IPS DF 6.9 (cell line): ENCODE measurements around the gene ASPG.
A peak's percentile ranks its signal among the peaks of the same experiment; 100 is the strongest.

Source experiments
- DNase-seq: peaks from one replicate; pipeline ENCODE4 v3.0.0-alpha.2; 2013; ENCODE audit warnings: low read depth, low spot score
- H3K27ac ChIP-seq: one replicate; pipeline ENCODE4 v1.5.1; 2013; ENCODE audit warnings: low read length, control low read depth
- H3K27me3 ChIP-seq: 2 replicates; pipeline ENCODE4 v1.6.1; 2013; ENCODE audit warnings: mild to moderate bottlenecking, low read length; ENCODE audit not compliant: control insufficient read depth, insufficient read depth
- H3K36me3 ChIP-seq: 2 replicates; pipeline ENCODE4 v1.6.1; 2013; ENCODE audit warnings: low read length; ENCODE audit not compliant: control insufficient read depth, insufficient read depth
- H3K4me1 ChIP-seq: 2 replicates; pipeline ENCODE4 v1.6.1; 2013; ENCODE audit warnings: low read length; ENCODE audit not compliant: control insufficient read depth, insufficient read depth
- H3K4me3 ChIP-seq: 2 replicates; pipeline ENCODE4 v1.5.1; 2013; ENCODE audit warnings: mild to moderate bottlenecking, low read length
- H3K9me3 ChIP-seq: 2 replicates; pipeline ENCODE4 v1.6.1; 2013; ENCODE audit warnings: low read length, inconsistent platforms; ENCODE audit not compliant: control insufficient read depth, insufficient read depth
- WGBS: extraction: QIAGEN DNeasy Blood & Tissue Kit; methylation state at CpG from one replicate; pipeline ENCODE4 v1.1.7; 2013; ENCODE audit warnings: mixed read lengths, missing lambda C conversion rate; ENCODE audit not compliant: insufficient read length, insufficient coverage; 5-methylcytosine and 5-hydroxymethylcytosine counted together

Gene ASPG

DNA sequence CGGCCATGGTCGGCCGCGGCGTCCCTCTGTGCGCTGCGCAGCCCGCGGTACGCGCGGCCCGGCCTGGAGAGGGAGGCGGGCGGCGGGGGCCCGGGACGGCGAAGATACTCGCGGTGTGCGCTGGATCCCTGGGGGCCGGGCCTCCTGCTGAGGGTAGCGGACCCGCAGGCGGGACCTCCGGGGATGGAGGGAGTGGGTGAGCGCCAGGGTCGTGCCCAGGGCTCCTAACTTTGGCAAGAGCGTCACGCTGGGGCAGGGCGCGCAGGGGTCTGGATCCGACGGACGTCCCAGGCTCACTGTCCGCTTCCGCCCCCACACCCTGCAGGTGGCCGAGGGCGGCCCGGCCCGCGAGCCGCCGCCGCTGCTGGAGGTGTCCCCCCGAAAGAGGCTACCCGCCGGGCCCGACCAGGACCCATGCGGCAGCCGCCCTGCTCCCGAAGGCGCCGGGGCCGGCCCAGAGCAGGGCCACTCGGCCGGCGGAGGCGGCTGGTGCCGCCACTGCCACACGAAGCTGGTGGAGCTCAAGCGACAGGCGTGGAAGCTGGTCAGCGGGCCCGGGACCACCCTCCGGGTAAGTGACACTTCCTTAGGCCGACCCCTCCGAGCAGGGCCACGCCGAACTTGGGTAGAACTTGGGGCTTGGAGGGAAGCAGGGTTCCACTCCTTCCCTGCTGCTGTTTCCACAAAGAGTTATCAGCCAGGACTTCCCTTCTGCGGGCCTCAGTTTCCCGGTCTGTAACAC is 53.4 kb downstream of the ASPG start:
- peaks cover 13% of the 10 kb centered on the region for H3K4me1 ChIP-seq
- H3K36me3 ChIP-seq: no peaks in the 10 kb centered on the region
- H3K9me3 ChIP-seq: no peaks in the 10 kb centered on the region
- DNase-seq: no peak
- no CpG with 5 or more reads among the region's 73 CpGs for WGBS
- H3K4me3 ChIP-seq: peak overlapping the region; percentile 68
- no peak overlapping the region for H3K27ac ChIP-seq
- peaks cover 20% of the 10 kb centered on the region for H3K27me3 ChIP-seq

DNA sequence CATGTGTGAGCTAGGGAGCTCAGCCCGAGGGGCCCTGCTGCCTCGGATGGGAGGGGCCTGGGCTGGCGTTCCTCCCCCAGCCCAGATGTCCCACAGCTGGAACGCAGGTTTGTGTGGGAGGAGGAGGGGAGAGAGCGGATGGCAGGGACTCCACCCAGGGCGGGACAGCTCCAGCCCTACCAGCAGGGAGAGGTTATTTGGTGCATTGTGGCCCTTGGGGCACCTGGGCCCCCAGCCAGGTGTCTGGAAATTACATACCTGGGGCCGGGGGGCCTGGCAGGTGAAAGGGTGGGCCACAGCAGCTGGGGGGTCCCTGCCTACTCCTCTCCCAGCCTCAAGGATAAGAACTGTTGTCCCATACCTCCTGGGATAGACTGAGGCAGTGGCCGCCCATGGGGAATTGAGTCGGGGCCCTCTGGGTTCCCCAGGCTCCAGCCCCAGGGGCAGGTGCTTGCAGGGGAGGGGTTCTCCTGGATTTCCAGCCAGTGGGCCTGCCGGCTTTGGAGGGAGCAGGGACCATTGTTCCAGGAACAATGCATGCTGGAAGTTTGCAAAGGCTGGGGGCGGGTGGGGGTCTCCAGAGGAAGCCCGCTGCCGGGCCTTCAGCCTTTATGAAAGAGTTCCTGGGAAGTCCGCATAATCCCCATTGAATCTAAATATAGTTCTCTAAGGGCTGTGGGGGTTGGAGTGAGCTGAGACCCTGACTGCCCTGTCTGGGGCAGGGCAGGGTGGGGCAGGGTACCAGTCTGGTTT is 54.1 kb downstream of the ASPG start:
- H3K27me3 ChIP-seq: peaks cover 20% of the 10 kb centered on the region
- H3K36me3 ChIP-seq: no peaks in the 10 kb centered on the region
- no CpG with 5 or more reads among the region's 14 CpGs for WGBS
- H3K9me3 ChIP-seq: no peaks in the 10 kb centered on the region
- H3K4me3 ChIP-seq: peak overlapping the region; percentile 68; the same call in 1 of the 2 replicates
- H3K27ac ChIP-seq: no peak overlapping the region
- DNase-seq: no peak
- peaks cover 13% of the 10 kb centered on the region for H3K4me1 ChIP-seq

DNA sequence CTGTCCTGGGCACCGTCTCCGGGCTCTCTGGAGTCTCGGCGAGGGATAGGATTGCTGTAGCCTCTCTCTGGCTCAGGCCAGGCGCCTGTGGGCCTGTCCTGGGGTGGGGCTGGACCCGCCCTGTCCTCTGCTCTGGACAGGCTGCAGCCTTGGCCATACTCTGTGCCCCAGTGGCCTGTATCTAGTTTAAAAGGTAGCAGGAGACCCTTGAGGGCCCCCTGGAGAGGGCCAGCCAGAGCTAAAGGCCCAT is 54.6 kb downstream of the ASPG start:
- WGBS: no CpG with 5 or more reads among the region's 6 CpGs
- Histone ChIP-seq H3K4me3 (no peak overlapping the region), H3K4me1 (peaks cover 12% of the 10 kb centered on the region)

DNA sequence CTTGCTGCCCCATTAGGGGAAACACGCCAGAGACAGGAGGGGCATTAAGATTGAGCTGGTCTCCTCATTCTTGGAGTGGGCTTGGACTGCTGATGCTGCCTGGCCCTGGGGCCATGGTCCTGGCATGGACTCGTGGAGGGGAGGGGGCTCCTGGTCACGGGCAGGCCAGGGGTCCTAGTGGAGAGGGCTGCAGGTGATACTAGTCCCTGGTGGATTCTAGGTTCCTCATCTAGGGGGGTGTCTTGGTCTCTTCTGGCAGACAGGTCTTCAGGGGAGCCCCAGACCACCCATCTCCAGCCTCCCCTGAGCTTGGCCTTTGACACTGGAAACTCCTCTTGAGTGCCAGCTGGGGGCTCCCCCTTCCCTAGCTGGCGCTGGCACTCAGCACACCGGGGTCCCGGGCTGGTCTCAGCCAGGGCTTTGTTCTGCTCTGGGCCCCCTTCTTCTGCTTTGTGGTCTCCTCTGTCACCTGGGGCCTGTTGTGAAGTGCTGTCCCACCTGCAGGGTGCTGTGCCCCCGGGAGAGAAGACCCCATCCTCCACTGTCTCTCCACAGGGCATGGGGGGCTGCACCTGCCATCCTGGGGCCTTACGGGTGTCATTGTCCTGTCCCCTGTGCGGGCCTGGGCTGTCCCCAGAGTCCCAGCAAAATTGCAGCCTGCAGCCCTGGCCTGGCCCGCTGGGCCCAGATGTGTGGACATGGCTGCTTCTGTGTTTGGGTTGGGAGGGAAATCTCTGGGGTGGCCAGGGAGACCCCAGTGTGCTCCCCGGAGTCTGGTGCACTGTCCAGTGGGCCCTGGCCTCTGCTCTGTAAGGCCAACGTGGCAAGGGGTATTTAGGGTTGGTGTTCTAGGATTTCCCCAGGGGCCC is 55.2 kb downstream of the ASPG start:
- Histone ChIP-seq H3K36me3 (no peaks in the 10 kb centered on the region), H3K9me3 (no peaks in the 10 kb centered on the region), H3K27me3 (peaks cover 14% of the 10 kb centered on the region), H3K4me3 (no peak overlapping the region), H3K27ac (no peak overlapping the region), H3K4me1 (peaks cover 8% of the 10 kb centered on the region)
- no CpG with 5 or more reads among the region's 12 CpGs for WGBS
- DNase-seq: no peak

More for the DNA sequence above, 54.6 kb downstream of the ASPG start:
- Histone ChIP-seq H3K36me3 (no peaks in the 10 kb centered on the region), H3K9me3 (no peaks in the 10 kb centered on the region), H3K27ac (no peak overlapping the region), H3K27me3 (peaks cover 20% of the 10 kb centered on the region)
- DNase-seq: no peak

DNA sequence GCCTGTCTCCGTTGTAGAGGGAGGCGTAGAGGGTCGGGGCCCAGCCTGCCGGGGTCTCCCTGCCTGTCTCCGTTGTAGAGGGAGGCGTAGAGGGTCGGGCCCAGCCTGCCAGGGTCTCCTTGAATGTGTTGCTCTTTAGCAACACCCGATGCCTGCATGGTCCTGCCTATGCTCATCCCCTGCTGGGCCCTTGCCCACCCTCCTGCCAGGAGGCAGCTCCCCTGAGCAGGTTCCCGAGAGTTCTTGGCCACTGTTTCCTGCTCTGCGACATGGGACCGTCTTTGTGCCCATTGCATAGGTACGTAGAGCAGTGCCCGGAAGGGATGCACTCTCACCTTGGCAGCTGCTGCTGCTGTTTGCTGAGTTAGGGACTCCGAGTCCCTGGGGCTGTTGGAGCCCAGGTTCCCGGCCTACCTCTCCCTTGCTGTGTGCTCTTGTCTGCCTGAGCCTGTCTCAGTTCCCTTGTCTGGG is 56.2 kb downstream of the ASPG start:
- DNase-seq: no peak
- no peaks in the 10 kb centered on the region for H3K9me3 ChIP-seq
- H3K36me3 ChIP-seq: no peaks in the 10 kb centered on the region
- peaks cover 7% of the 10 kb centered on the region for H3K27me3 ChIP-seq
- no CpG with 5 or more reads among the region's 15 CpGs for WGBS
- H3K27ac ChIP-seq: no peak overlapping the region
- no peak overlapping the region for H3K4me3 ChIP-seq
- H3K4me1 ChIP-seq: peaks cover 8% of the 10 kb centered on the region

DNA sequence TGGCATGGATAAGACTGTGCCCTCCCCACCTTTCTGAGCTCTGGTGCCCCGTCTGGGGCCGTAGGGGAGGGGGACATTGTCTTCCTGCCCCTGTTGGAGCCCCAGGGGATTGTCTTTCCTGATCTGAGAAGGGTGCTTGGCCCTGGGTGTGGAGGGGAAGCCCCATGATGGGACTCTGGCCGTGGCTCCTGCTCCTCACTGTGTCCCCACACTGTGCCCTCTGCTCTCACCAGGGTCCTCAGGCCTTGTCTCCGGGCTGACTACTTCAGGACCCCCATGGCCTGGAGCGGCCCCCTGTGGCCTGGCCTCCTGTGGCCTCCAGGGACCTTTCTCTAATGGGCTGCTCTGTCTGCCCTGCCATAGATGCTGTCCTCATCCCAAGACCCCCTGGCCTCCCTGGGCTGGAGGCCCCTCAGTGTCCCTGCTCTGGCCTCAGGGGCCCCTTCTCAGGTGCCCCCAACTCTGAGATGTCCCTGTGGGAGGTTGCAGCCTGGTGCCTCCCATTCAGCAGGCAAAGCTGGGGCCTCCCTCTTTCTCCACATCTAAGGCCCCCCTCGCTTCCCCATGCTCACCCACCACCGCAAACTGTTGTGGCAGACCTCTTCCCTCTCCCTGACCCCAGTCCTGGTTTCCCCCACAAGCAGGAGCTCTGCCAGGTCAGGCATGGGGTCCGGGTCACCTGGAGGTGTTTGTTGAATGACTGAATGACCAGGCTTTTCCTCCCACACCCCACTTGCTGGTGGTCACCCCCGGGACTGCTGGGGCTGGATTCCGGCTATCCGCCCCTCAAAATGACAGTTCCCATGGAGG is 56.8 kb downstream of the ASPG start:
- Histone ChIP-seq H3K27me3 (peaks cover under 1% of the 10 kb centered on the region; the same call in 1 of the 2 replicates), H3K9me3 (no peaks in the 10 kb centered on the region), H3K27ac (no peak overlapping the region), H3K4me1 (peaks cover 8% of the 10 kb centered on the region), H3K4me3 (no peak overlapping the region), H3K36me3 (no peaks in the 10 kb centered on the region)
- WGBS: no CpG with 5 or more reads among the region's 11 CpGs
- no peak for DNase-seq

DNA sequence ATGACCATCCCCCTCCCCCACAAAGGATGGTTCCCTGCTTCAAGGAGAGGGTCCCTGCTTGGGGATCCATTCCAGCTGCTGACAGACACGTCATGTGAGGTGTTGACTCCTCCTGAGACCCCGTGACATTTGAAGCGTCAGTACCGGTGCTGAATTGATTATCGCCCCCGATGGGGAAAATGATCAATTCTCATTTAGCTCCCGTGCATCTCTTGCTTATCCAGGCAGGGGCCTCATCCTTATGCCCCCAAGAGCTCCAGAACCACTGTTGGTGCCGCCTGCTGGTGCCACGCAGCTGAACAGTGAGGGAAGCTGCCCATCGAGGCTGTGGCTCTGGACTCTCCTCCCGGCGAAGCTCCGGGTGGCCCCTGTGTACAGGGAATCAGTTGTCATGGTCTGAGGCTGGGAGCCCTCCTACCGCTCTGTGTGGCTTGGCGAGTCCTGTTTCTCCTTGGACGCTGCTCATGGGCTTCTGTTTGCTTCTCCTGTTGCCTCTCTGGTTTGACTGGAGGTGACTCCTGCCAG is 57.5 kb downstream of the ASPG start:
- no CpG with 5 or more reads among the region's 16 CpGs for WGBS
- Histone ChIP-seq H3K4me3 (no peak overlapping the region), H3K9me3 (no peaks in the 10 kb centered on the region), H3K36me3 (no peaks in the 10 kb centered on the region), H3K27me3 (no peaks in the 10 kb centered on the region), H3K27ac (no peak overlapping the region), H3K4me1 (peaks cover 11% of the 10 kb centered on the region)
- no peak for DNase-seq

DNA sequence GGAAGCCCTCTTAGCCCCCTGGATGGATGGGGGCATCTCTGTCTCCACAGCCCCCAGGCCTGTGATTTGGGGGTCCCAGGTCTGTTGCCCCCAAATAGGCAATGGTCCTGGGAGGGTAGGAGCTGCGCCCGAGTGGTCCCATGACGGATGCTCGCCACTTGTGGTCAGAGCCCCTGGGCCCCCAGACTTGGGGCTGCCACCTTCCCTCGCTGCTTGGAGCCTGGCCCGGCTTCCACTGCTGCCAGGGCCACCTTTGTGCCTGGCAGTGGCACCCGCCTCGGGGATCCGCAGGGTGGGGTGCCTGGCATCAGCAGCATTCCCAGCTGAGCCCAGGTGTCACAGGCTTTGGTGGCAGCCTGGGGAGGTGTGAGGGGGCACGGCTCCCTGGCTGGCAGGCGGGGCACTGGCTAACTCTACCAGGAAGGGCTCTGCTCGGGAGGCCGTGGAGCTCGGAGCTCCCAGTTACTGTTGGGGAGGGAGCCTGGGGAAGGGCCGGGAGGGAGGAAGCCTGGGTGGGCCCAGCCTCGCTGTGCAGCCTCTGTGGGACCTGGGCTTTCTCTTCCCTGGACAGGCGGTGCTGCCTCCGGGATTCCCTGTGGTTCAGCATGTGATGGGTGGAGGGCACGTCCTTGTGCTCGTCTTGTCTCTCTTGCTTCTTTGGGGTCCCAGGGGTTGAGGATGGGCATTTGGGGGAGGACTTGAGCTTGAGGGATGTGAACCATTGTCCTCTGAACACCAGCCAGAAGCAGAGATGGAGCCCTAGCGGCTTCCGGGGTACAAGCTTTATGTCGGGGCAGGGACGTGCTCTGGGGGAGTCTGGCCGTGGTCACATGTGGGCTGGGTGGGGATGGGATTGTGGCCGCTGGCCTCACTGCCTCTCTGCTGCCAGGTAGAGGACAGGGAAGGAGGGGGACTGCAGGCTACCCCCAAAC is 58.3 kb downstream of the ASPG start:
- Histone ChIP-seq H3K4me3 (no peak overlapping the region; the same call in 1 of the 2 replicates), H3K27ac (no peak overlapping the region), H3K27me3 (no peaks in the 10 kb centered on the region), H3K36me3 (no peaks in the 10 kb centered on the region), H3K9me3 (no peaks in the 10 kb centered on the region), H3K4me1 (peaks cover 15% of the 10 kb centered on the region)
- no peak for DNase-seq
- no CpG with 5 or more reads among the region's 26 CpGs for WGBS

DNA sequence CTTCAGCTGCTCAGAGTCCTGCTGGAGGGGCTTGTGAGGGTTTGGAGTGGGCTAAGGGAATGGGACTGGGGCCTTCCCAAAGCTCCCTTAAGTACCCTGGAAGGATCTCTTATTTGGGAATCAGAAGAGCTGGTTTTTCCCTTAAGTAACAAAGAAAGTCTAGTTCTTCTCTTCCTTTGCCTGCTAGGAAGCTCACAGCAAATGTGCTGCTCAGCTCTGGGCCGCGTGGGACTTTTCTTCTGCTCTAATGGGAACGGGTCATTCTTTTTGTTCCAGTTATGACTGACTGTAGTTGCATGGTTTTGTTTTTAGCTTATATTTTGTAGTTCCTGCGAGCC is 58.9 kb downstream of the ASPG start:
- Histone ChIP-seq H3K36me3 (no peaks in the 10 kb centered on the region), H3K27me3 (no peaks in the 10 kb centered on the region), H3K27ac (no peak overlapping the region), H3K4me3 (no peak overlapping the region), H3K4me1 (peaks cover 18% of the 10 kb centered on the region), H3K9me3 (no peaks in the 10 kb centered on the region)
- DNase-seq: no peak
- no CpG with 5 or more reads among the region's 4 CpGs for WGBS
